Breast epithelium (tissue), 4 donors: ENCODE results near the gene ZMYND8. TPM values are rescaled to one million over a fixed set of nuclear protein-coding genes. Genes with fewer than 3 reads are reported as not detected.

Experiments used
- DNase-seq, 2 donors: peaks; one replicate each; pipeline ENCODE4 v3.0.0-alpha.2; 2019; ENCODE audit warnings: low spot score in 2 of 2
- H3K27ac ChIP-seq, 2 donors: fragments of 200-600 bp; sonication (generic) in 1 of 2; one replicate each; pipeline ENCODE4 v1.5.1; 2016 to 2019; ENCODE audit warnings: mild to moderate bottlenecking in 1 of 2
- H3K27me3 ChIP-seq, 2 donors: fragments of 200-600 bp; sonication (generic) in 1 of 2; one replicate each; pipeline versions ENCODE4 v1.5.1 to v1.6.0; 2017 to 2019; ENCODE audit warnings: control low read depth in 1 of 2, mild to moderate bottlenecking in 1 of 2
- H3K36me3 ChIP-seq: fragments of 200-600 bp; one replicate; pipeline ENCODE4 v1.5.1; 2019
- H3K4me1 ChIP-seq, 2 donors: fragments of 200-600 bp; sonication (generic); one replicate each; pipeline ENCODE4 v1.5.1; 2016 to 2019; ENCODE audit warnings: control low read depth in 1 of 2
- H3K4me3 ChIP-seq, 3 donors: fragments of 200-600 bp; sonication (generic); 1 replicate in 2 of 3; 2 replicates in 1 of 3; pipeline ENCODE4 v1.5.1; 2016 to 2019; ENCODE audit warnings: mild to moderate bottlenecking in 3 of 3, moderate library complexity in 2 of 3
- H3K9me3 ChIP-seq, 2 donors: fragments of 200-600 bp; sonication (generic) in 1 of 2; one replicate each; pipeline ENCODE4 v1.5.1; 2016 to 2019; ENCODE audit warnings: control low read depth in 1 of 2
- POLR2A ChIP-seq: fragments of 450-650 bp; IDR thresholded peaks from one replicate; pipeline ENCODE4 v1.6.1; 2016; ENCODE audit warnings: antibody characterized with exemption, mild to moderate bottlenecking, moderate library complexity
- POLR2AphosphoS5 ChIP-seq, 3 donors: sonication (generic); formaldehyde crosslinking; IDR thresholded peaks; one replicate each; pipeline ENCODE4 v1.6.1; 2017; ENCODE audit warnings: antibody characterized with exemption in 3 of 3
- intact Hi-C: fragments of 100-400 bp; cut with DNase I; formaldehyde crosslinking; loops from one replicate; pipeline ENCODE4 v1.15.1; 2023; ENCODE audit warnings: low total_unique reads
- total RNA-seq, 3 donors: library from RNA; depleted of rRNA; stranded (reverse); fragments of >200 nt; gene quantifications; one replicate each; pipeline ENCODE4 v1.1.0, GENCODE V29; 2016
- TF ChIP-seq, protein P1 (sequence below), 3 donors: fragments of 450-650 bp; IDR thresholded peaks; one replicate each; pipeline ENCODE4 v1.5.1; 2016 to 2017; ENCODE audit warnings: antibody characterized with exemption in 3 of 3, mild to moderate bottlenecking in 3 of 3, moderate library complexity in 3 of 3

The ZMYND8 gene
- total RNA-seq, 3 donors from 2014 or later: 40.6 to 47.7 (median 41.4) TPM

DNA sequence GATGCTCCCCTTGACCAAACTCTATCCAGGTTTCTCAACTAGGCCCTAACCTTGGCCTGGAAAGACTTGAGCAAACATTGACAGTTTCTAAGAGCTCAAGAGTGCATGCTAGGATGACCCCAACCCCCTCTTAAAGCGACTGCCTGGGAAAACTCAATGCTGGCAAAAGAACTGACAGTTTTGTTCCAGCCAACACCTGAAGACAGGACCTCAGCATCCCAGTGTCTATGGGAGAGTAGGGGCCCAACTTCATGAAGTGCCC lies 119.9 kb downstream of the ZMYND8 start:
- no peak for DNase-seq
- intact Hi-C loops: no loop called here
- Histone ChIP-seq H3K27me3 (no peaks in the 10 kb centered on the region), H3K27ac (no peak overlapping the region), H3K9me3 (no peaks in the 10 kb centered on the region), H3K4me1 (no peaks in the 10 kb centered on the region), H3K4me3 (no peak overlapping the region), H3K36me3 (no peaks in the 10 kb centered on the region)
- TF ChIP-seq POLR2AphosphoS5 (IDR thresholded peaks at IDR 0.05) (no peak), POLR2A (no peak)
- TF ChIP-seq, protein P1, sequence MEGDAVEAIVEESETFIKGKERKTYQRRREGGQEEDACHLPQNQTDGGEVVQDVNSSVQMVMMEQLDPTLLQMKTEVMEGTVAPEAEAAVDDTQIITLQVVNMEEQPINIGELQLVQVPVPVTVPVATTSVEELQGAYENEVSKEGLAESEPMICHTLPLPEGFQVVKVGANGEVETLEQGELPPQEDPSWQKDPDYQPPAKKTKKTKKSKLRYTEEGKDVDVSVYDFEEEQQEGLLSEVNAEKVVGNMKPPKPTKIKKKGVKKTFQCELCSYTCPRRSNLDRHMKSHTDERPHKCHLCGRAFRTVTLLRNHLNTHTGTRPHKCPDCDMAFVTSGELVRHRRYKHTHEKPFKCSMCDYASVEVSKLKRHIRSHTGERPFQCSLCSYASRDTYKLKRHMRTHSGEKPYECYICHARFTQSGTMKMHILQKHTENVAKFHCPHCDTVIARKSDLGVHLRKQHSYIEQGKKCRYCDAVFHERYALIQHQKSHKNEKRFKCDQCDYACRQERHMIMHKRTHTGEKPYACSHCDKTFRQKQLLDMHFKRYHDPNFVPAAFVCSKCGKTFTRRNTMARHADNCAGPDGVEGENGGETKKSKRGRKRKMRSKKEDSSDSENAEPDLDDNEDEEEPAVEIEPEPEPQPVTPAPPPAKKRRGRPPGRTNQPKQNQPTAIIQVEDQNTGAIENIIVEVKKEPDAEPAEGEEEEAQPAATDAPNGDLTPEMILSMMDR (IDR thresholded peaks at IDR 0.05): no peak

DNA sequence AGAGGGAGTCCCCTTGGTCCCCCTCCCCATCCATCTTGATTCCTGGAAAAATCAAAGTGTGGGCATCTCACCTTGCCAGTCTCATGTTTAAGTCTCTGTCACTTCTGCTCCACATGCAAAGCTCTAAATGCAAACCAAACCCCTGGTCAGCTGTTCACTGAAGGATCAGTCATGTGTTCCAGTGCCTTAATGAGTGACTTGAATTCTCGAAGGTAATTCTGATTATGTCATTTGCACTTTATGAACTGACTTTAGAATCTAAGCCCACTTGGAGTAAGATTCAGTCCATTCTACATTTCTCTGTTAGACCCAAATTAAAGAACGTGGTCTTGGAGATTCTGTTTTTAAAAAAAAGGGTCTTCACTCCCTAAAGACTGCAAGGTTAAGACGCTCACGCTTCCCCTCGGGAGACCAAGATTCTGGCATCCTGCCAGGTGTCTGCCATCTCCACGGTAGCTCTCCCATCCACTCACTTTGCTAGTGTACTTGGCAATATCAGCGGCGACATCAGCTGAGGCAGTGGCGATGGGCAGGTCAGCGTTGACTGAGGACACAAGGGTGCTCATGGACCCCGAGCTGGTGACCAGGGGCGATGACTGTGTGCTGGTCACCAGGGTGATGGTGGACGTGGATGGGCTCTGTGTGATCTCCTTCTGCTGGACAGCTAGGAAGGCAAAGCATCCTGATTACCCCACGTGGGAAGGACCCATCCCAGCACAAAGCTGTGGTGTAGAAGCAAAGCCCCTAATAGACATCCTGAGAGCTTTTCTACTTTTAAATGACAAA lies 120.5 kb downstream of the ZMYND8 start:
- TF ChIP-seq, protein P1 (IDR thresholded peaks at IDR 0.05): no peak
- TF ChIP-seq POLR2AphosphoS5 (IDR thresholded peaks at IDR 0.05): no peak
- Histone ChIP-seq H3K27ac (no peak overlapping the region), H3K27me3 (no peaks in the 10 kb centered on the region), H3K4me1 (no peaks in the 10 kb centered on the region), H3K4me3 (no peak overlapping the region), H3K36me3 (no peaks in the 10 kb centered on the region), H3K9me3 (no peaks in the 10 kb centered on the region)
- intact Hi-C loops: no loop called here
- no peak for DNase-seq

DNA sequence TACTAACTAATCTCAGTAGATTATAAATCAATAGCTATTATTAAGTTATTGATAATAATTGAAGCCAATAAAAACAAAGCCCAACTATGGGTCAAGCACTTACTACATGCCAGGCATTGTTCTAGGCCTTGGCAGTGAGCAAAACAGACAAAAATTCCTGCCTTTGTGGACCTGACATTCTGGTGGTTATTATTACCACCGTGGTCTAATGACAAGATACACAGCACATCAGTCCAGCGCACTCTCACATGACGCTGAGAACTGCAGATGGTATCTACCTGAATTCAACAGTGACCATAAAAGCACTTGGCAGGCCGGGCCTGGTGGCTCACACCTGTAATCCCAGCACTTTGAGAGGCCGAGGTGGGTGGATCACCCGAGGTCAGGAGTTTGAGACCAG lies 121.4 kb downstream of the ZMYND8 start:
- H3K36me3 ChIP-seq: no peaks in the 10 kb centered on the region
- no peak overlapping the region for H3K27ac ChIP-seq
- H3K4me1 ChIP-seq: no peaks in the 10 kb centered on the region
- TF ChIP-seq, protein P1 (IDR thresholded peaks at IDR 0.05): no peak
- no peak for TF ChIP-seq POLR2AphosphoS5 (IDR thresholded peaks at IDR 0.05)
- TF ChIP-seq POLR2A: no peak
- H3K9me3 ChIP-seq: no peaks in the 10 kb centered on the region
- intact Hi-C loops: no loop called here
- no peak for DNase-seq
- H3K4me3 ChIP-seq: no peak overlapping the region
- H3K27me3 ChIP-seq: no peaks in the 10 kb centered on the region

DNA sequence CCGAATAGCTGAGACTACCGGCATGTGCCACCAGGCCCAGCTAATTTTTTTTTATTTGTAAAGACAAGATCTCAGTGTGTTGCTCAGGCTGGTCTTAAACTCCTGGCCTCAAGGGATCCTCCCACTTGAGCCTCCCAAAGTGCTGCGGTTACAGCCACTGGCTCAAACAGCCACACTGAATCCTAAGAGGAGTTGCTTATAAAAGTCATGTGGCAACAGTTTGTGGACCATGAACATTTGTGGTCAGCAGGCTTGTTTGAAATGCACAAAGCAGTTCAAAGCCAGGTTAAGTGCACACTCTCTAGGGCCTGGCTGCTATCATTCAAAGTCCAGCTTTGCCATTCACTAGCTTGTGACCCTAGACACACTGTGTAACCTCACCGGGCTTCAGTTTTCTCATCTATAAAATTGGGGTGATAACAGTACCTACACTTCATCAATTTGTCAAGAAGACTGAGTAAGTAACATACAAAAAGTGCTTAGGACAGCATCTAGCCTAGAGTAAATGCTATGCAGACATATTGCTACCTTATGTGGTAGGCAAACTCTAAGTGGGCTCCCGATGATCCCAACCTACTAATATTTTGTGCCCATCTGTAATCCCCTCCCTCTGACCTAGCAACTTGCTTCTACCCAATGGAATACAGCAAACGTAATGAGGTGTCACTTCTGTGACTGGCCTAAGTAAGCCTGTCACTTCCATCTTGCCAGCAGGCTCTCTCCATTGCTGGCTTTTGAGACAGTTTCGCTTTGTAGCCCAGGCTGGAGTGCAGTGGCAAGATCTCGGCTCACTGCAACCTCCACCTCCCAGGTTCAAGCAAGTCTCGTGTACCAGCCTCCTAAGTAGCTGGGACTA lies 122.9 kb downstream of the ZMYND8 start:
- Histone ChIP-seq H3K36me3 (peaks cover 5% of the 10 kb centered on the region), H3K4me3 (no peak overlapping the region), H3K9me3 (no peaks in the 10 kb centered on the region), H3K27ac (no peak overlapping the region), H3K27me3 (no peaks in the 10 kb centered on the region), H3K4me1 (no peaks in the 10 kb centered on the region)
- intact Hi-C loops: no loop called here
- no peak for DNase-seq
- TF ChIP-seq, protein P1 (IDR thresholded peaks at IDR 0.05): no peak
- no peak for TF ChIP-seq POLR2AphosphoS5 (IDR thresholded peaks at IDR 0.05)
- no peak for TF ChIP-seq POLR2A

DNA sequence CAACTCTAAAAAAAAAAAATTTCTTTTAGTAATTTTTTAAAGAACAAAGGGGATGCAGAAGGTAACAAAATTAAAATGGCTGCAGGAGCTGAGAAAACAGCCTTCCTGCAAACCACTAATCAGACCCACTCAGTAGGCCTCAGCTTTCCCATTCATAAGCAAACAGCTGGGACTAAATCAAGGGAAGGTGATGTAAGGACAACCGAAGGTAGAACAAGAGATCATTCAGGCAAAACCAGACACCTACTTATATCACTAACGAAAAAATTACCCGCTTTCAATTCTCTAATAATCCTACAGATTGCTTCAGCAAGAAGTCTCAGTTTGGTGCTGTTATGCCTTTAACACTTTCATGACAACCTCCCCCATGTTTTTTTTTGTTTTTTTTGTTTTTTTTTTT lies 124.0 kb downstream of the ZMYND8 start:
- no peaks in the 10 kb centered on the region for H3K27me3 ChIP-seq
- H3K9me3 ChIP-seq: no peaks in the 10 kb centered on the region
- TF ChIP-seq, protein P1 (IDR thresholded peaks at IDR 0.05): no peak
- TF ChIP-seq POLR2A (no peak), POLR2AphosphoS5 (IDR thresholded peaks at IDR 0.05) (no peak)
- DNase-seq: no peak
- H3K4me1 ChIP-seq: no peaks in the 10 kb centered on the region
- no peak overlapping the region for H3K27ac ChIP-seq
- intact Hi-C loops: no loop called here
- H3K36me3 ChIP-seq: peaks cover 5% of the 10 kb centered on the region
- no peak overlapping the region for H3K4me3 ChIP-seq
